ENCODE data around the gene ANKFN1. TPM values are rescaled to one million over a fixed set of nuclear protein-coding genes. Genes with fewer than 3 reads are reported as not detected.

The ANKFN1 gene
- total and polyA plus RNA-seq, 7 donors: 0.01 to 0.28 (median 0.04) TPM; not detected in 3

GRCh38 chr17:56186222-56186786 is 33.0 kb downstream of the ANKFN1 start:
- TF ChIP-seq, protein P1, sequence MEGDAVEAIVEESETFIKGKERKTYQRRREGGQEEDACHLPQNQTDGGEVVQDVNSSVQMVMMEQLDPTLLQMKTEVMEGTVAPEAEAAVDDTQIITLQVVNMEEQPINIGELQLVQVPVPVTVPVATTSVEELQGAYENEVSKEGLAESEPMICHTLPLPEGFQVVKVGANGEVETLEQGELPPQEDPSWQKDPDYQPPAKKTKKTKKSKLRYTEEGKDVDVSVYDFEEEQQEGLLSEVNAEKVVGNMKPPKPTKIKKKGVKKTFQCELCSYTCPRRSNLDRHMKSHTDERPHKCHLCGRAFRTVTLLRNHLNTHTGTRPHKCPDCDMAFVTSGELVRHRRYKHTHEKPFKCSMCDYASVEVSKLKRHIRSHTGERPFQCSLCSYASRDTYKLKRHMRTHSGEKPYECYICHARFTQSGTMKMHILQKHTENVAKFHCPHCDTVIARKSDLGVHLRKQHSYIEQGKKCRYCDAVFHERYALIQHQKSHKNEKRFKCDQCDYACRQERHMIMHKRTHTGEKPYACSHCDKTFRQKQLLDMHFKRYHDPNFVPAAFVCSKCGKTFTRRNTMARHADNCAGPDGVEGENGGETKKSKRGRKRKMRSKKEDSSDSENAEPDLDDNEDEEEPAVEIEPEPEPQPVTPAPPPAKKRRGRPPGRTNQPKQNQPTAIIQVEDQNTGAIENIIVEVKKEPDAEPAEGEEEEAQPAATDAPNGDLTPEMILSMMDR (IDR thresholded peaks at IDR 0.05): no peak
- H3K9me3 ChIP-seq: no peaks in the 10 kb centered on the region
- no peak overlapping the region for H3K4me3 ChIP-seq
- no peaks in the 10 kb centered on the region for H3K36me3 ChIP-seq (ENCODE audit: insufficient read depth in 1 of 2, low read depth in 1 of 2)
- intact Hi-C loops (cut with DNase I): no loop called here
- DNase-seq (no peak), ATAC-seq (no peak)
- no peak overlapping the region for H3K27ac ChIP-seq
- no peaks in the 10 kb centered on the region for H3K4me1 ChIP-seq
- WGBS, 3 donors: 51 to 61% (median 53%) methylated on average over 7 of the region's 7 CpGs
- H3K27me3 ChIP-seq (ENCODE audit: insufficient read depth in 3 of 3, low read length in 2 of 3): no peaks in the 10 kb centered on the region

- 69 to 78% (median 72%) methylated on average over 5 of the region's 5 CpGs for WGBS, 3 donors
- intact Hi-C loops (cut with DNase I): no loop called here
Measured at GRCh38 chr17:56203430-56203829, 50.2 kb downstream of the ANKFN1 start.

GRCh38 chr17:56206351-56206750 is 53.1 kb downstream of the ANKFN1 start:
- Histone ChIP-seq H3K4me3 (no peak overlapping the region), H3K27me3 (ENCODE audit: insufficient read depth in 3 of 3, low read length in 2 of 3) (no peaks in the 10 kb centered on the region), H3K27ac (no peak overlapping the region), H3K4me1 (no peaks in the 10 kb centered on the region), H3K9me3 (no peaks in the 10 kb centered on the region), H3K36me3 (ENCODE audit: insufficient read depth in 1 of 2, low read depth in 1 of 2) (no peaks in the 10 kb centered on the region)
- no peak for ATAC-seq
- DNase-seq: no peak
- TF ChIP-seq, protein P1 (IDR thresholded peaks at IDR 0.05): no peak
- 55 to 63% (median 58%) methylated on average over 6 of the region's 6 CpGs for WGBS, 3 donors
- intact Hi-C loops (cut with DNase I): no loop called here

More at GRCh38 chr17:56203430-56203829, 50.2 kb downstream of the ANKFN1 start:
- no peaks in the 10 kb centered on the region for H3K36me3 ChIP-seq (ENCODE audit: insufficient read depth in 1 of 2, low read depth in 1 of 2)
- DNase-seq: no peak
- H3K27ac ChIP-seq: no peak overlapping the region
- H3K4me1 ChIP-seq: no peaks in the 10 kb centered on the region
- no peaks in the 10 kb centered on the region for H3K9me3 ChIP-seq
- H3K4me3 ChIP-seq: no peak overlapping the region
- H3K27me3 ChIP-seq (ENCODE audit: insufficient read depth in 3 of 3, low read length in 2 of 3): no peaks in the 10 kb centered on the region
- TF ChIP-seq, protein P1 (IDR thresholded peaks at IDR 0.05): no peak
- ATAC-seq: no peak

GRCh38 chr17:56213031-56213430 is 59.8 kb downstream of the ANKFN1 start:
- ATAC-seq: no peak
- TF ChIP-seq, protein P1 (IDR thresholded peaks at IDR 0.05): no peak
- H3K27me3 ChIP-seq (ENCODE audit: insufficient read depth in 3 of 3, low read length in 2 of 3): no peaks in the 10 kb centered on the region
- intact Hi-C loops (cut with DNase I): no loop called here
- H3K4me3 ChIP-seq: no peak overlapping the region
- no peaks in the 10 kb centered on the region for H3K4me1 ChIP-seq
- no peaks in the 10 kb centered on the region for H3K9me3 ChIP-seq
- H3K36me3 ChIP-seq (ENCODE audit: insufficient read depth in 1 of 2, low read depth in 1 of 2): no peaks in the 10 kb centered on the region
- 40 to 66% (median 43%) methylated on average over 6 of the region's 6 CpGs for WGBS, 3 donors
- no peak overlapping the region for H3K27ac ChIP-seq
- DNase-seq: no peak

- TF ChIP-seq, protein P1 (IDR thresholded peaks at IDR 0.05): no peak
- Histone ChIP-seq H3K4me3 (no peak overlapping the region), H3K27me3 (ENCODE audit: insufficient read depth in 3 of 3, low read length in 2 of 3) (no peaks in the 10 kb centered on the region), H3K4me1 (no peaks in the 10 kb centered on the region), H3K27ac (no peak overlapping the region), H3K36me3 (ENCODE audit: insufficient read depth in 1 of 2, low read depth in 1 of 2) (no peaks in the 10 kb centered on the region), H3K9me3 (no peaks in the 10 kb centered on the region)
- ATAC-seq: no peak
- DNase-seq: no peak
- intact Hi-C loops (cut with DNase I): no loop called here
- WGBS, 3 donors: 79 to 91% (median 87%) methylated on average over 2 of the region's 2 CpGs
Measured at GRCh38 chr17:56217921-56218320, 64.6 kb downstream of the ANKFN1 start.
